Midbrain (tissue), 1 donor: Measurements from ENCODE around the gene PDLIM4.
A peak's percentile ranks its signal among the peaks of the same experiment; 100 is the strongest.

Experiments used
- DNase-seq: peaks from one replicate; lab custom pipeline; 2025; lab: John Stamatoyannopoulos, UW

PDLIM4 gene

DNA sequence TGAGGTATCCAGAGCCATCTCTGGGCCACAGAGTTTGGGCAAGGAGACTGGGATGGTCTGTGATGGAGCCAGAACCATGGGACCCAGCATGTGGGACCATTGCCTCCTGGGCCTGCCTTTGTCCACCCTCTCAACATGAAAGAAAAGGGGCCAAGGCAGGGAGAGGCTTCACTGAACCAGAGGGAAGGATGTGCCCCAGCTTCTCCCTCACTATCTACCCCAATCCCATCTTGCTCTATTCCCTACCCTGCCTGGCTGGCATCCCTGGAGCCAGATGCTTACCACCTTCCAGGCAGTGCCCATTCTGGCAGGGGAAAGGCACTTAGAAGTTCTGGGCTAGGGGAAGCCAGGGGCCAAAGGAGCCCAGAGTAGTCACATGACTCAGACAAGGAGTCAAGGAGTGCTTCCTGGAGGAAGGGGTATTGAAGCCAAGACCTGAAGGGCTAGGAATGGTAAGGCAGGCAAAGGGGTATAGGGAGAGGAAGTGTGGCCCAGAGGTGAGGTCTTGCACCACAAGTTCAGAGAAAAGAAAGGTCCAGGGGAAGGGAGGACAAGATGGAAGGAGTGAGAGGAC, 9.8 kb downstream of the PDLIM4 start:
- DNase-seq, result no peak

- DNase-seq, result peak; percentile 47
Observed at GRCh38 chr5:132267931-132268768, 10.7 kb downstream of the PDLIM4 start.

DNA sequence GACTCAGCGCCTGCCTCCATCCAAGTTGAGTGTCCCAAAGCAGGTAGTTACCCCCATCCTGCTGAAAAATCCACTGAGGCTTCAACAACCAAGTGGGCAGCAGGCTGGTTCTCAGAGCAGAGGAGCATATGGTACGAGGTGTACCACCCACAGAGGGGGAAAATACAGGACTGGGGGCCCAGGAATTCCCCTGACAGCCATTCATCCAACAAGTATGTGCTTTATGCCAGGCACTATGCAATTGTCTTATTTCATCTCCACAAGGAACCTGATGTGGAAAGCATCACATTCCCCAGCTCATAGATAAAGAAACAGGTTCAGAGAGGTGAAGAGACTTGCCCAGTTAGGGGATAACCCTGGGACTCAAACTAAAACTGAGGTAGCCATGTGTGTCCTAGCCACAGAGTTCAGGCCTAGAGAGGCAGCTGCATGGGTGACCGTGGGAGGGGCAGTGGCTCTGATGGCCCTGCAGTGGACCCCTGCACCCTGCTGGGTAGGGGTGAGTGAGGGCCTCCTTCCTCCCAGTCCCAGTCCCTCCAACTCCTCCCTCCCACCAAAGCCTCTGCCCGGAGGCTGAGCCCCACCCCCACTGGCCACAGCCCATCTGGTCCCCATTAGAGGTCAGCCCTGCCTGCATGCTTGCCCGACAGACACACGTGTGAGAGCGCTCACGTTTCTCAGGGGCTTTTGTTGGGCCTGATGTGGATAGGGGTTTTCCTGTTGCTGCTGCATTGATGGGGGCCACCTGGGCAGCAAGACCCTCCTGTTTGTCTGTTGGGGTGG, 11.5 kb downstream of the PDLIM4 start:
- DNase-seq, result no peak

DNA sequence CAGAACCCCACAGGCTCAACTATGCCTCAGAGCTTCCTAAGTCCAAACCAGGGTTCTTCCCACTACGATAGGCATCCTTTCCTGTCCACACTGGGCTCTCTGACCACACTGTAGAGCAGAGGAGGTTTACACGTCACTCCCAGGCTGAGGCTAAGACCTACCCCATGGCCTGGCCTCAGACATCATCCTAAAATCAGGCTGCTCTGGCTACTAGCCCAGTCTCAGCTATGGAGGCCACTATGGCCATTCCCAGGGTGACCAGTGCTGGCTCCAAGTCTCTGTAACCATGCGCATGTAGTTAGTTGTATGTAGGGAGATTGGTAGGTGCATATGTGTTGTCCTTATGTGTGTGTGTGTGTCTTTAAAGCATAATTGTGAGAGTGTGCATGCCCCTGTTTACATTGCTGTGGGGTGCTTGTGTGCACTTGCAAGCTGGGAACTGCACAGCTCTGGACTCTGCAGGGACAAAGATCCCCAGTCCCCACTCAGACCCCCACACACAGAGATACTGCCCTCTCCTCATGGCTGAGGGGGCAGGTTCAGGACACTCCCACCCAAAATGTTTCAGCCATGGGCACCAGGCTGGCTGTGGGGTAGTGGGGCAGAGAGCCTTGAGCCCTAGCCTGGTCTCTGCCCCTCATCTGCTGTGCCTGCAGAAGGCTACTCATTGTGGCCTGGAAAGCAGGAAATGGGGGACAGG, 12.3 kb downstream of the PDLIM4 start:
- DNase-seq, result no peak

GRCh38 chr5:132270335-132270665, 12.8 kb downstream of the PDLIM4 start:
- no peak for DNase-seq

DNA sequence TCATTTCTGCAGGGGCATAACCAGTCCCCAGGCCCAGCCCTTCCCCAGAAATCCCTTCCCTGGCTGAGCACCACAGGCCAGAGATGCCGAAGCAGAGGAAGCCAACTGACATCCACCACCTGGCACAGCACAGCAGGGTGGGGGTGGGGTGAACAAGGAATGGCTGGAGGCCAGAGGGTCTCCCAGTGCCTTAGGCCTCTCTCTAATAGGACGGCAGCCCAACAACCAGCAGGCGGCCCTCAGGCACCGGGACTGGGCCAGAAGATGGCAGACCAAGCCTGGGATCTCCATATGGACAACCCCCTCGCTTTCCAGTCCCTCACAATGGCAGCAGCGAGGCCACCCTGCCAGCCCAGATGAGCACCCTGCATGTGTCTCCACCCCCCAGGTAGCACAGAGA, 13.2 kb downstream of the PDLIM4 start:
- no peak for DNase-seq

DNA sequence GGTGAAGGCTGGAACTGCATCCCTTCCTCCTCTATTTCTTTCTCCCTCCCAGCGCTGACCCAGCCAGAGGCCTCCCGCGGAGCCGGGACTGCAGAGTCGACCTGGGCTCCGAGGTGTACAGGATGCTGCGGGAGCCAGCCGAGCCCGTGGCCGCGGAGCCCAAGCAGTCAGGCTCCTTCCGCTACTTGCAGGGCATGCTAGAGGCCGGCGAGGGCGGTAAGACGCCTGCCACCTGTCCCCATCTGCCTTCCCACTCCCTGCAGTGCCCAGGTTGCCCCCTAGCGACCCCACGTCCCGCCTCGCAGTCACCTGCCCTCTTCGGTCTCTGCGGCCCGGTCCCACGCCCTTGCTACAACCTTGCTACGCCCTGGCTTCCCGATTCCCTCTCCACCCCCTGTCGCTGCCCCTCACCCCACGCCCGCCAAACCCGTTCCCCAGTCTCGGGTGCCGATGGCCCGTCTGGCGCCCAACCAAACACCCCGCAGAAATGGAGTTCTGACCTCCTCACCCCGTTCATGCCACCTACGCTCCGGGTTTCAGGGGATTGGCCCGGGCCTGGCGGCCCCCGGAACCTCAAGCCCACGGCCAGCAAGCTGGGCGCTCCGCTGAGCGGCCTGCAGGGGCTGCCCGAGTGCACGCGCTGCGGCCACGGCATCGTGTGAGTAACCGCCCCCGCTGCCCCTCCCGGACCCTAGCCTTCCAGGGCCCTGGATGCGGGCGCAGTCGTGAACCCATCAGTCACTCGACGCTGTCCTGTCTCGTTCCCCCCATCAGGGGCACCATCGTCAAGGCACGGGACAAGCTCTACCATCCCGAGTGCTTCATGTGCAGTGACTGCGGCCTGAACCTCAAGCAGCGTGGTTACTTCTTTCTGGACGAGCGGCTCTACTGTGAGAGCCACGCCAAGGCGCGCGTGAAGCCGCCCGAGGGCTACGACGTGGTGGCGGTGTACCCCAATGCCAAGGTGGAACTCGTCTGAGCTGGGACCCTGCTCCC, 14.1 kb downstream of the PDLIM4 start:
- no peak for DNase-seq

DNA sequence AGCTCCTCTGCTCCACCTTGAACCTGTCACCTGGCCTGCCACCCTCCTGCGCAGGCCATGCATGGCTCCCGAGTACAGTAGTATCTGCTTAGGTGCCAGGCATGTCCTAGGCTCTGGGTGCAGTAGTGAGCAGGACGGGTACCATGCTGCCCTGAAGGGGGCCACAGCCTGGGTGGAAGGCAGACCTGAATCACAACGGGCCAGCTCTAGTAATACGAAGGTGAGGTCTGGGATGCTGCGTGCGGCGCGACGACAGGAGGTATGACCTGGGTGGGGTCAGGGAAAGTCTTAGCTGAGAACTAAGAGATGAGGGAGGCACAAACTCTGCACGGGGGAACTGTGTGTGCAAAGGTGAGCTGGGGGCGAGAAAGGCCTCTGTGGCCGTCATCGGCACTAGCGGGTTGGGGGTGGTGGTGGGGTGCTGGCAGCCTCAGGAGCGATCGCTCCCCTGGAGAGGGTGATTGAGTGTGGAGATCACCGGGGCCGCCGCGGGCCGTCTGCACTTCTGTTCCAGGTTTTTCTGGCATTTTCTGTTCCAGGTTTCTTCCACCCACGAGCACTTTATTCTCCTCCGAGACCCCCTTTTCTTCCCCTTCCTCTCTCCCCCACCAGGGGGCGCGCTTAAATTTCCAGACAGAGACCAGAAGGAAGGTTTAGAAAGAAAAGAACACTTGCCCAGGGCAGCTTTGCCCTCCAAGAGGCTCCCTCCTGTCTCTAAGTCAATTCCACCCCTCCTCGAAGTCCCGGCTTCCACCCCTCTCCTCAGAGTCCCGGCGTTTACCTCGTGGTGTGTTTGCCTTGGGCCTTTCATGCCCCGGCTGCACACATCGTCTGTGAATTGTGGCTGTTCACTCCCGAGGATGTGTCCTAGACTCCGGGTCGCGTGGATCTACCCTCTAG, 15.1 kb downstream of the PDLIM4 start:
- DNase-seq, result peak; percentile 15

GRCh38 chr5:132273631-132274030, 16.1 kb downstream of the PDLIM4 start:
- no peak for DNase-seq

- DNase-seq, result no peak
Observed at GRCh38 chr5:132274050-132274792, 16.7 kb downstream of the PDLIM4 start.

DNA sequence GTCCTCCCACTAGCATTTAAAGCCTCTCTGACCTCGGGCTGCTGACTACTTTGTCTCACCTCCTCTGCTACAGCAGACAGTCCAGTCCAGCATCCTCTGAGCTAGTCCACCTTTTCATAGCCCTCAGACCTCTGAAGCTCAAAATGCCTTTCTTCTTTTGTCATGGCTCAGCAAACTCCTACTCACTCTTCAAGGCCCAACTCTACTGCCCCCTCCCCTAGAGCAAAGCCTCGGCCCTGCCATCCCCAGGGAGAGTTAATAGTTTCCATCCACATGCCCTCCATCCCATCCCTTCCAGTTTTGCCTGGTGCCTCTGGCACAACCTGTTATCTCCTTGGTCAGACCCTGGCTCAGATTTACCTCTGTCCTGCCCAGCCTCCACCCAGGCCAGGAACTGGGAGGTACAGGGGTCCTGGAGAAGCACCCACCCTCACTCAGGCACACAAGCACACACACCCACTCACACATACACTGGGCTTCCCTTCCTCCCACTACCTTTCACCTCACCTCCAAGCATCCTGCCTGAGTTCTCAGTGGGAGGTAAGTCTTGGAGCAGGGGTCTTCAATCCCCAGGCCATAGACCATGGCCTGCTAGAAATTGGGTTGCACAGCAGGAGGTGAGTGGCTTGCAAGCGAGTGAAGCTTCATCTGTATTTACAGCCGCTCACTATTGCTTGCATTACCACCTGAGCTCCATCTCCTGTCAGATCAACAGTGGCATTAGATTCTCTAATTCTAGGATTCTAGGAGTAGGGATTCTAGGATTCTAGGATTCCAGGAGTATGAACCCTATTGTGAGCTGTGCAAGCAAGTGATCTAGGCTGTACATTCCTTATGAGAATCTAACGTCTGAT, 18.1 kb downstream of the PDLIM4 start:
- no peak for DNase-seq

DNA sequence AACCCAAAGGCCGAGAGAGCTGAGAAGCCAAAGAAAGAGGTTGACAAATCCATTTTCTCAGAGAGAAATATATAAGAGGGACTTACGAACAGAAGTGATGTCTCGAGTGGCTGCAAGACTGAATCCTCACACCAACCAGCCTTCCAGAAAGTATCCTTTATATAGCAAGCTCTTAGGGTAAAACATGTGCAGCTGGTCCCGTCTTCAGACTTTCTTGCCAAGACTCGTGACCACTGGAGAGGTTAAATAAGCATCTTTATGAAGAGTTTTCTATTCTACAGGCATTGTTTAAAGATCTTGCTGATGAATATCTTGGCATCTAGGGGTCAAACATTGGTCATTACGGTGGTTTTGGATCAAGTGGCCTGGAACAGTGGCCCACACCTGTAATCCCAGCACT, 19.8 kb downstream of the PDLIM4 start:
- no peak for DNase-seq

DNA sequence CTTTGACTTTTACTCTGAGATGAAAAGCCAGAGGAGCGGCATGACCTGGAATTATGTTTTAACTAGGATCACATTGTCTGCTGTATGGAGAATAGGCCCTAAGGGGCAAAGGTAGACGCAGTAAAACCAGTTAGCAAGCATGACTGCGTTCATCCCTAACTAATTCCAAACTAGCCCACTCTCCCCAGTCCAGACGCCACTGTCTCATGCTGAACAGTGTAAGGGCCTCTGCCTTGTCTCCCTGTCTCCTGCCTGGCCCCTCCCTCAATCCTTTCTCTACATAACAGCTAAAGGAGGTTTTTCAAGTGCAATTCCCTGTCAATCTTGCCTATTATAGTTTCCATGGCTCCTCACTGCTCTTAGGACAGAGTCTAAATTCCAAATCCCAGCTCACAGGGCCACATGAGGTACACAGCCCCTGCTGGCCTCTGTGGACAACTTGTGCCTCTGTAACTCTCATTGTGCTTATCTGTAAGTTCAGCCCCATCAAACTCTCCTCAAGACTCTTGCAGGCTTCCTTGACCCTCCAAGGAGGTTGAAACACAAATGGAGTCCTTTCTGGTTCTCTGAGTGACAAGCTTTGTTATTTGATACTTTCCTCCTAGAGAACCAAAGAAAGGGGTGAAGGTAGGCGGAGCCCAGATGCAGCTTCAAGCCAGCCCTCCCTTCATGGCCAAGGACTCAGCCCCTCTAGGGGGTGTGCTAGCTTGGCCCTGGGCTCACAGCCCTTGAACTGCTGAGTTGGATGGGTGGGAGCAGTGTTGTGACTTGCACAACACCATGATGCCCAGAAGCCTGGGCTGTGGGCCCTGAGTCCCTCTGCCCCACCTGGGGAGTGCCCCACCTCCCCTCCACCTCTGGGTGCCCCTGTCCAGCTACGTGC, 20.7 kb downstream of the PDLIM4 start:
- no peak for DNase-seq

DNA sequence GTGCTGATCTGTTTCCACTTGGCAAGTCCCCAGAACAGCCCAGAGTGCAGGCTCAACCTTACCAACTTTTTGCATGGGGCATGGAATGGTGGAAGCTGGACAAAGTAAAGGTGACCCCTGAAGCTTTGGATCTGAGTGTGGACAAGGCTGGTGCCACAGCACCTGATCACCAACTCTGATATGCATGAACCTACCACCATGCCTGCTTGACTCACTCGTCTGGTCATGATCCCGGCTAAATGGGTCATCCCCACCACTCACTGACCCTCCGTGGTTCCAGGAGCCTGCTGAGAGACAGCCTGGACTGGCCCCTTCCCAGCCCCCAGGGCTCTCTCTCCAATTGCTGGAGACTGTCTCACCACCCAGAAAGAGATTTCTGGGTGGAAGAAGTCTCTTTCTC, 22.3 kb downstream of the PDLIM4 start:
- DNase-seq, result no peak

DNA sequence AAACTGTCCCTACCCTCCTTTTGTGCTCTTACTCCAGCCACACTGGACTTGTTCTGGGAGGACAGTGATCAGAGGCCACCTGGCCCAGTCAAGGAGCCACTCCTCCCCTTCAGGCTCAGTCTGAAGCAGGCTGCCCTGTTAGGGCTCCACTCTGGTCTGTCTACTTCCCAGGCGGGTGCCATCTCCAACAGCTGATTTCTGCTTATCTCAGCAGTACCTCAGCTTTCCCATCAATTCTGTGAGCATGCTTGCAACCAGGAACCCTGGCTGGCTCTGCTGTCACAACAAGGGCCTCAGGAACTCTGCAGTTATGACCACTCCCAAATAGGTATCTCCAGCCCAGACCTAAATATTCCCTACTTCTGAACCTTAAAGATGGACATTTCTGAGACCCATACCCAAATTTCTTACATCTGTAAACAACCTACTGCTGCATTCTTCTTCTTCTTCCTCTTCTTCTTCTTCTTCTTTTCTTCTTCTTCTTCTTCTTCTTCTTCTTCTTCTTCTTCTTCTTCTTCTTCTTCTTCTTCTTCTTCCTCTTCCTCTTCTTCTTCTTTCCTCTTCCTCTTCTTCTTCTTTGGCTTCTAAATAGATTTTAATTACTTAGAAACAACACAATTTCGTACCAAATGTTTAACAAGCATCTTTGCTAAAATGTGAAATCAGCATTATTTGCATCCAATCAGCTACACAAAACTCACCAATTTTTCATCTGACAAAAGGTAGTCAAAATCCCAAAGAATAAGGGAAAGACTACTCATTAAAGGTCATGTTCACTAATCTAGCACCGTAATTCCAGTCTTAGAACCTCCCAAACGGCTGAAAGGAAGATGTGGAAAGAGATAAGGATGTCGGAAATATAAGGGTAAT, 23.1 kb downstream of the PDLIM4 start:
- DNase-seq, result no peak

DNA sequence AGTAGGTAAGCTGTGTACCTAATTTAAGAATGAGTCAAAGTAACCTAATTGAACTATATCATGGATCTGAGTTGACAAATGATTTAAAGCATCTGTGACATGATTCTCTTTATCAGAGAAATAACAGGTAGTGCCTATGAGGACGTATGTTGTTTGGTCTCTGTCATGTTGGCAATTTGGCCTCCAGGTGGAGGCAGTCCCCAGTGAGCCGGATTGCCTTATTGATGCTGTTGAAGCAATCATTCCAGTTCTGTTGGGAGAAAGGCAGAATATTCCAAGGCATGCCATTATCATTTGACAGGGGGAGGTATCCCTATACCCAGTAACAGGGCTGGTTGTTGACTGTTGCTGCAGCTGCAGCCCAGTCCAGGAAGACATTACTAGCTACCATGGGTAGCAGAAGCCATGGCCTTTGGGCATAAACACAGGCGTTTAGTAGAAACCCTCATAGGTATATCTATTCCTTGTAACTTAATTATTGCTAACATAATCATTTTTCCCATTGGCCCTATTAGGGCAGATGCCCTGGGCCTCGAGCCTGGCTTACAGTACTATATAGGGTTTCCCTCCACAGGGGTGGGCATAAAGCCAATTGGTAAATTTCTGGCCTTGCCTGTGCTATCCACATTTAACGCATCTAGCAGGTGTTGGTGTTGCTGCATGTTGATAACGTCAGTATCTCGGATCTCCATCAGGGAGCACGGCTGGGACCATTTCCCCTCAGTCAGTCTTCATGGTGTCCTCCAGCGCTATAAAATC, 24.5 kb downstream of the PDLIM4 start:
- no peak for DNase-seq
